Posterior vena cava (tissue), 2 donors: ENCODE results near the gene SLC6A5. TPM values are rescaled to one million over a fixed set of nuclear protein-coding genes. Genes with fewer than 3 reads are reported as not detected.

Experiments
- DNase-seq: peaks from one replicate; pipeline ENCODE4 v3.0.0-alpha.2; 2020; ENCODE audit warnings: low spot score
- intact Hi-C, 2 donors: fragments of 100-400 bp; cut with DNase I; formaldehyde crosslinking; loops; one replicate each; pipeline versions ENCODE4 v1.14.1 to v1.14.2; 2022 to 2023
- total RNA-seq, 2 donors: library from RNA; stranded (reverse); fragmentation: NEBNext Ultra II Directional; extraction: Animal tissue kit (Norgen Biotek cat#: 25700); gene quantifications; one replicate each; pipeline ENCODE4 v1.2.1, GENCODE V29; 2021
- donor health status: DM: yes; HTN: yes; CAD: no.
- donor health status: DM: yes; HTN: yes; CAD: no.

Gene SLC6A5
- total RNA-seq, 2 donors from 2014 or later = not detected

DNA sequence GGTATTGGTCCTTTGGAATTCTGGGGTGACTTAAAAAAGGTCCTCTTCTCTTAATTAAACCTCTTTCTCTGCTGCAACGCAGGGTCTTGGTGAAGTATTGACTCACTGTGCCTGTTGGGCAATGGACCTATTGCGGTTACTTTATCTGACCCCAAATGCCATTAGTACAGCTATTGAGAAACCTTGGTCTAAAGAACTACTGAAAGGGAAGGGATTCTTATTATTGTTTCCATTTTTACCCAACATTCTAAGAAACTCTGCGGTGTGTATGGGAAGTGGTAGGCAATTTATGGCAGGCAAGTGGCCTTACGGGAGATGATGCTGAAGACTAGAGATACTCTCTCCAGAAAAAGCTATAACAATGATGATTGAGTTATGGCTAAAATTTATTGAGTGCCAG lies 12.5 kb downstream of the SLC6A5 start:
- intact Hi-C loops = no loop called here

DNA sequence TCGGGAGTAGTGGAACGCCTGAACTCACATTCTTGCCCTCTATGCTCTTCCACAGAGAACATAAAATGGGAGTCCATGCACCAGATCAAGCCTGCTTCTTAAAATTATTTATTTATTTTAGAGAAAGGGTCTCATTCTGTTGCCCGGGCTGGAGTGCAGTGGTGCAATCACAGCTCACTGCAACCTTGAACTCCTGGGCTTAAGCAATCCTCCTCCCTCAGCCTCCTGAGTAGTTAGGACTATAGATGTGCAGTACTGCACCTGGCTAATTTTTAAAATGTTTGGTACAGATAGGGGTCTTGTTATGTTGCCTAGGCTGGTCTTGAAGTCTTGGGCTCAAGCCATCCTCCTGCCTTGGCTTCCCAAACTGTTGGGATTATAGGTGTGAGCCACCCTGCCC lies 13.0 kb downstream of the SLC6A5 start:
- DNase-seq = no peak
- intact Hi-C loops = no loop called here

More for the DNA sequence above, 12.5 kb downstream of the SLC6A5 start:
- DNase-seq = no peak

DNA sequence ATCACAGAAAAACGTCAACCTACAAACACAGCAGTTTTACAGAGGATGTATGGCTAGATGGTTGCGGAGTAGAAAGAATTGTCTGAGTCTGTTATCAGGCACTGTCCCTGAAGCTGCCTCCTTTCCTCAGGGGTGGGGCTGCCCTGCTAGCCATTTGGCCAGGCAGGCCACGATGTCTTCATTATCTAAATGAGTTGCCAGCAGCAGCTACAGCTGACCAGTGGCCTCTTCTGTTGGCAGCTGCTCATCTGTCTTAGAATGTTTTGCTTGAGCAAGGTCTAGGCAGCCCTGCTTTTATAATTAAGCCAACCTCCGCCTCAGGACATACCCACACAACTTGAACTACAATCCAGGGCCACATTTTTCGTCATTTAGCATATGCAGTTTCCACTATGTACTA lies 17.5 kb downstream of the SLC6A5 start:
- intact Hi-C loops = no loop called here
- no peak for DNase-seq

DNA sequence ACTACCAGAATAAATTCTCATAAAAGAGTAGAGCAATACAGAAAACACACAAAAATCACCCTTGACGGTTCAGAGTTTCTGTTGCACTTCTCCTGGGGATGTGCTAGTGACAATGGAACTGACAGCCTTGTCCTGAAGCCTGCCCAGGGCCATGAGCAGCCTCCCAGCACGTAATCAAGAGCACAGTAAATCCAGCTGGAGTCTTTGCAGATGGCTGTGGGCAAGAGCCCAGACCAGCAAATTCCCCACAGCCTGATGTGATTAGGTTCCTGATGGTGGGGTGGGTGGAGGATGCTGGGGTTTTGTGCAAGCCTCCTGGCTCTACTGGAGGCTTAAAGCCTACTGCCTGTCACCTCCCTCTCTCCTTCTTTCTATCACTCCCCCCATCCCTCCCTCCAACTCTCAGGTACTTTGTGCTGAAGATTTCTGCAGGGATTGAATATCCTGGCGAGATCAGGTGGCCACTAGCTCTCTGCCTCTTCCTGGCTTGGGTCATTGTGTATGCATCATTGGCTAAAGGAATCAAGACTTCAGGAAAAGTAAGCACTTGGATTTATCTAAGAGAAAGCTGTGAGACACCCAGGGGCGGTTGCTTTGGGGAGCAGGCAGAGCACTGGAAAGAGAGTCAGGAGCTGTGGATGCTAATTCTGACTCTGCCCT lies 18.1 kb downstream of the SLC6A5 start:
- intact Hi-C loops = no loop called here
- DNase-seq = no peak

DNA sequence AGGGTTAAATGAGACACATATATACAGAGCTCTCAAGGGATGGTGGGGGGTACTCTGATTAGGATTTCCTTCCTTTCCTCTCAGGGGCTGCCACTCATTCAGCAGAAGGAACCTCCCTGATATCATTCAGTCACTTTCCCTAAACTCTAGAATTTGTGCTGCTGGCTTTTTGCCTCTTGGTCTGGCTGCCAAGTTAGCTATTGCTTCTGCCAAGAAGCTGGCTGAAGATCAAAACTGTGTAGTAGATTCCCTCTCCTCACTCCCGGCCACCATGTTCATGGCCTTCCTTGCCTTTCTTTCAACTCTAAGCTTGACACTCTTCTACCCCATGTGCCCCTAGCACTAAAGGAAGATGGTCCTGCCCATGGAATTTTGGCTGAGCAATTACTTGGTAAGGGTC lies 18.7 kb downstream of the SLC6A5 start:
- intact Hi-C loops = no loop called here

GRCh38 chr11:20620988-20621387 lies 21.6 kb downstream of the SLC6A5 start:
- intact Hi-C loops = no loop called here
- no peak for DNase-seq

More for the DNA sequence above, 18.7 kb downstream of the SLC6A5 start:
- no peak for DNase-seq

GRCh38 chr11:20621679-20622078 lies 22.3 kb downstream of the SLC6A5 start:
- no peak for DNase-seq
- intact Hi-C loops = no loop called here

DNA sequence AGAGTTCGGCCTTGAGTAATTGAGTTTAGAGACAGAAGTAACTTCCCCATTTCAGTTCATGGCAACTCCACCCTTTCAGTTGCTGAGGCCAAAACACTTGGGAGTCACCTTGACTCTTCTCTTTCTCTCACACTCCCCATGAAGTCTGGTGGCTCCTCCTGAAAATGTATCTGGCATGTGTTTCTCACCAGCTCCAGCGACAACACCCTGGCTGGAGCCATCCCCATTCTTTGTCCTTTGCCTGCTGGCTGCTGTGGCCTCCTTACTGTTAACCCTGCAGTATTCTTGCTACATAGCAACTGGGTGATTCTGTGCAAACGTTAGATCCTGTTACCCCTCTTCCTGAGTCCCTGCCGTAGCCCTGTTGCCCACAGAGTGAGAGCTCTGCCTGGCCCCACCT lies 23.8 kb downstream of the SLC6A5 start:
- no peak for DNase-seq
- intact Hi-C loops = no loop called here

GRCh38 chr11:20626279-20626678 lies 26.9 kb downstream of the SLC6A5 start:
- no peak for DNase-seq
- intact Hi-C loops = no loop called here

DNA sequence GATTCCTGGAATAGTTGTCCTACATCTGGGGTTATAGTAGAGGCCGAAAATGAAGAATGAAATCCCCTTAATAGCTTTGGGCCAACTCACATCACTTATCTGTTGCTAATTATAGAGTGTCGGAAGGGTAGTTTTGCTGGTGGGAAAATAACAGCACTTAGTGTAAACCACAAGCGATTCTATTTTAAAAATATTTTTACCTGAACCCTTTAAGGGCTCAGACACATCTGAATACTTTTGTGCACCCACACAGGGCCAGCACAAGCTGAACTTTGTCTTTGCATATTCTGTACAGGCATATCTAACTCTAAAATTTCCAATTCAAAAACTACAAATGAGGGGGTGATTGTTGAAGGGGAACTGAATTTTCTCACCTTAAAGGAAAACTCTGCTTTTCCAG lies 27.6 kb downstream of the SLC6A5 start:
- no peak for DNase-seq
- intact Hi-C loops = no loop called here

DNA sequence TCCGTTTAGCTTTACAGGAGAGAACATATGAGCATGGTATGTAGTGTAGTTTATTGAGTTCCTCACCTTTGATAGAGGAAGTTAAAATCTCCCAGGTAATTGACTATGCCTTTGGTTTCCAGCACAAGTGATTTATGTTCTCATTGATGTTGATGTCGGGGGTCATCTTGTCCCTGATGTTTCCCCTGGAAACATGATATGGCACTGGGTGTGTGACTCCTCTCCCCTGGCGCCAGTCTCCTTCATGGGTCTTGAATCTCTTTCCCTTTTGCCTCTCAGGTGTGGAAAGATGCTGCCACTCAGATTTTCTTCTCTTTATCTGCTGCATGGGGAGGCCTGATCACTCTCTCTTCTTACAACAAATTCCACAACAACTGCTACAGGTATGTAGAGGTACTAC lies 28.3 kb downstream of the SLC6A5 start:
- no peak for DNase-seq
- intact Hi-C loops = no loop called here

GRCh38 chr11:20631519-20632168 lies 32.2 kb downstream of the SLC6A5 start:
- DNase-seq = no peak
- intact Hi-C loops = no loop called here

DNA sequence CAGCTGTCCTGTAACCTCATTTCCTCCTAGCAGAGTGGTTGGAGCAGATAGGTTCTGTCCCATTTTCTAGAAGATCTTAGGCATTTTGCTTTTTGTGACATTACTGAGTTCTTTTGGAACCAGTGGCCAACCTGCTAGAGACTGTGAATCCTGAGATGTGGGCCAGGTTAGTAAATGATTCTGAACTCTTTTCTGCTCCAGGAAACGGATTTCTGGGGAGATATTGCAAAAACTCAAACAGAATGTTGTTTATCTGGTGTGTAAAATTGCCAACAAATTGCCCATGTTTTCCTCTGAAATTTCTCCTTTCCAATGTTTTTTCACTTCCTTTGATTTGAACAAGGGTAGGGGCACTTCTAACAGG lies 32.7 kb downstream of the SLC6A5 start:
- intact Hi-C loops = no loop called here
- DNase-seq = no peak

- no peak for DNase-seq
- intact Hi-C loops = no loop called here
Observed at GRCh38 chr11:20634044-20634443, 34.6 kb downstream of the SLC6A5 start.

GRCh38 chr11:20634781-20635180 lies 35.4 kb downstream of the SLC6A5 start:
- DNase-seq = no peak
- intact Hi-C loops = no loop called here

DNA sequence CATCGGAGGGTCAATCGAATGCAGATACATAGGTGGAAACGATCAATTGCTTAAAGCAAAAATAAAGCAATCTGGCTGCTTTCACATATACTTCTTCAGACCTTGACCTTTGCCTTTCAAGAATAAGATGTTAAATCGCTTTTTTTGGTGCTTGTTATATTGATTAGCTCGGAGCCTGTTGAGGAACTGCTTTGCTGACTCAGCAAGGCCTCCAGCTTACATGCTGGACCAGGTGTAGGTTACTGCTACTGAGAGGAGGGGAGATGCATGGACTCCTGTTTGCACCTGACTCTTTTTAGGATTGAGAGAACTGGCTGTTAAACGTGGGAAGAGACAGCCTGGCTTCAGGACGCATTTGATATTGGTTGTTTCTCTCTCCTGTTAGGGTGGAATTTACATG lies 38.7 kb downstream of the SLC6A5 start:
- no peak for DNase-seq
- intact Hi-C loops = no loop called here

- intact Hi-C loops = no loop called here
Observed at GRCh38 chr11:20639688-20640087, 40.3 kb downstream of the SLC6A5 start.

GRCh38 chr11:20640401-20640800 lies 41.0 kb downstream of the SLC6A5 start:
- intact Hi-C loops = no loop called here
- DNase-seq = no peak

More at GRCh38 chr11:20639688-20640087, 40.3 kb downstream of the SLC6A5 start:
- DNase-seq = no peak

GRCh38 chr11:20644360-20644759 lies 45.0 kb downstream of the SLC6A5 start:
- intact Hi-C loops = no loop called here
- no peak for DNase-seq

- no peak for DNase-seq
- intact Hi-C loops = no loop called here
Observed at GRCh38 chr11:20647976-20648565, 48.7 kb downstream of the SLC6A5 start.
